K562 (cell line): ENCODE data around the gene MAZ. TPM values are rescaled to one million over a fixed set of nuclear protein-coding genes. Genes with fewer than 3 reads are reported as not detected.
A peak's percentile ranks its signal among the peaks of the same experiment; 100 is the strongest.

ENCODE experiments used
- ARHGAP35 ChIP-seq: fragments of 450-650 bp; IDR thresholded peaks from 2 replicates; pipeline ENCODE4 v1.6.1; 2018; ENCODE audit not compliant: partially characterized antibody
- ASH1L ChIP-seq: fragments of 450-650 bp; IDR thresholded peaks from 2 replicates; pipeline ENCODE4 v1.6.1; 2018; ENCODE audit warnings: borderline replicate concordance, mild to moderate bottlenecking, low read depth; ENCODE audit not compliant: partially characterized antibody
- CAMTA2 ChIP-seq: fragments of 250-450 bp; sonication (Bioruptor Pico); conservative IDR thresholded peaks from 2 replicates; pipeline ENCODE4 v1.5.1; 2022
- CBX8 ChIP-seq: fragments of 200-600 bp; sonication (generic); IDR thresholded peaks from 2 replicates; pipeline ENCODE4 v1.6.1; 2012; ENCODE audit warnings: borderline replicate concordance, mixed run types, low read depth, mild to moderate bottlenecking, moderate library complexity, mixed read lengths, low read length, control low read depth, inconsistent platforms; ENCODE audit not compliant: poor library complexity, severe bottlenecking; ENCODE audit errors: extremely low read depth
- EZH2 ChIP-seq: IDR thresholded peaks from 2 replicates; pipeline ENCODE4 v1.6.1; 2012; ENCODE audit warnings: low read depth, mild to moderate bottlenecking, inconsistent platforms, low read length, borderline replicate concordance
- FOXA3 ChIP-seq, 2 experiments: fragments of 450-650 bp in 1 of 2; sonication (generic) in 1 of 2; formaldehyde crosslinking; IDR thresholded peaks in 1 of 2; conservative IDR thresholded peaks in 1 of 2; 2 replicates each; pipeline versions ENCODE4 v1.4.0 to v1.8.0; 2020 to 2022; ENCODE audit warnings: mild to moderate bottlenecking in 2 of 2, missing genetic modification reagents in 1 of 2
- HDAC1 ChIP-seq, 2 experiments: fragments of 450-650 bp; IDR thresholded peaks; 2 replicates each; pipeline ENCODE4 v1.6.1; 2016 to 2017; ENCODE audit warnings: inconsistent platforms in 1 of 2, mild to moderate bottlenecking in 1 of 2, moderate library complexity in 1 of 2
- HDAC8 ChIP-seq: fragments of 450-650 bp; IDR thresholded peaks from 2 replicates; pipeline ENCODE4 v1.6.1; 2016; ENCODE audit warnings: mild to moderate bottlenecking, missing genetic modification characterization, moderate library complexity, missing compliant biosample characterization
- HDGF ChIP-seq: fragments of 450-650 bp; IDR thresholded peaks from 2 replicates; pipeline ENCODE4 v1.6.1; 2016
- HMG20B ChIP-seq: fragments of 250-450 bp; sonication (Bioruptor Pico); IDR thresholded peaks from 2 replicates; pipeline ENCODE4 v1.5.0; 2021; ENCODE audit warnings: mild to moderate bottlenecking
- POLR2AphosphoS5 ChIP-seq: IDR thresholded peaks from 2 replicates; pipeline ENCODE4 v1.6.1; 2011; ENCODE audit warnings: mild to moderate bottlenecking, low read depth, low read length, moderate library complexity; ENCODE audit not compliant: control insufficient read depth, insufficient read depth
- POLR2B ChIP-seq: fragments of 450-650 bp; IDR thresholded peaks from 2 replicates; pipeline ENCODE4 v1.6.1; 2018; ENCODE audit warnings: low read depth; ENCODE audit not compliant: partially characterized antibody
- POLR2H ChIP-seq: IDR thresholded peaks from 2 replicates; pipeline ENCODE4 v1.6.1; 2016; ENCODE audit warnings: missing genetic modification characterization, low read depth, mild to moderate bottlenecking, control low read depth, missing compliant biosample characterization, moderate library complexity
- SAFB2 ChIP-seq: fragments of 200-400 bp; formaldehyde crosslinking; IDR thresholded peaks from 2 replicates; pipeline ENCODE4 v1.6.1; 2018; ENCODE audit warnings: borderline replicate concordance, low read length, low read depth, moderate library complexity; ENCODE audit not compliant: severe bottlenecking
- SMARCA5 ChIP-seq: fragments of 450-650 bp; IDR thresholded peaks from 2 replicates; pipeline ENCODE4 v1.6.1; 2016
- TAF15 ChIP-seq: fragments of 200-400 bp; formaldehyde crosslinking; IDR thresholded peaks from 2 replicates; pipeline ENCODE4 v1.6.1; 2017; ENCODE audit warnings: mild to moderate bottlenecking, low read depth, low read length, moderate library complexity
- ZFPM2 ChIP-seq: fragments of 250-450 bp; sonication (Bioruptor Pico); IDR thresholded peaks from 2 replicates; pipeline ENCODE4 v1.5.1; 2022; ENCODE audit warnings: mild to moderate bottlenecking
- ZNF24 ChIP-seq: fragments of 450-650 bp; IDR thresholded peaks from 2 replicates; pipeline ENCODE4 v1.6.1; 2016
- ZNF407 ChIP-seq: fragments of 450-650 bp; IDR thresholded peaks from 2 replicates; pipeline ENCODE4 v1.6.1; 2016; ENCODE audit warnings: low read depth
- polyA plus RNA-seq, 8 experiments: library from polyadenylated mRNA; depleted of rRNA in 4 of 8; stranded (reverse) in 5 of 8; unstranded in 3 of 8; fragments of >200 nt; fragmentation: Nextera tagmentation in 2 of 8; fragmentation: Illumina TruSeq in 1 of 8; extraction: Ambion mirVana in 2 of 8; extraction: Trizol in 1 of 8; gene quantifications; 2 replicates each; pipeline versions ENCODE4 v1.2.1 to v1.2.3, GENCODE V29; 2011 to 2014; ENCODE audit warnings: inconsistent platforms in 1 of 8, missing spikeins in 1 of 8
- total RNA-seq, 7 experiments: library from RNA; depleted of rRNA in 6 of 7; stranded (reverse); fragments of >200 nt in 6 of 7; fragmentation: Illumina TruSeq in 2 of 7; extraction: Trizol in 2 of 7; gene quantifications; 2 replicates each; pipeline versions ENCODE4 v1.2.1 to v1.2.3, GENCODE V29; 2011 to 2021; ENCODE audit warnings: low replicate concordance in 1 of 7
- TF ChIP-seq, protein P1 (sequence below): sonication (generic); formaldehyde crosslinking; IDR thresholded peaks from 2 replicates; pipeline ENCODE4 v1.8.1; 2022; ENCODE audit warnings: missing genetic modification reagents

Gene MAZ
- total and polyA plus RNA-seq, 9 of the 15 experiments (the other 6 are each of a cell fraction or from before 2014, with no cell fraction given) = 45.4 to 532 (median 250) TPM

- TF ChIP-seq ZNF407 = no peak
- TF ChIP-seq POLR2H (tag) = no peak
- no peak for TF ChIP-seq ARHGAP35
- TF ChIP-seq HDGF = no peak
- no peak for TF ChIP-seq ZNF24
- TF ChIP-seq, protein P1, sequence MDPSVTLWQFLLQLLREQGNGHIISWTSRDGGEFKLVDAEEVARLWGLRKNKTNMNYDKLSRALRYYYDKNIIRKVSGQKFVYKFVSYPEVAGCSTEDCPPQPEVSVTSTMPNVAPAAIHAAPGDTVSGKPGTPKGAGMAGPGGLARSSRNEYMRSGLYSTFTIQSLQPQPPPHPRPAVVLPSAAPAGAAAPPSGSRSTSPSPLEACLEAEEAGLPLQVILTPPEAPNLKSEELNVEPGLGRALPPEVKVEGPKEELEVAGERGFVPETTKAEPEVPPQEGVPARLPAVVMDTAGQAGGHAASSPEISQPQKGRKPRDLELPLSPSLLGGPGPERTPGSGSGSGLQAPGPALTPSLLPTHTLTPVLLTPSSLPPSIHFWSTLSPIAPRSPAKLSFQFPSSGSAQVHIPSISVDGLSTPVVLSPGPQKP (CRISPR knock-in tag) = no peak
- TF ChIP-seq HDAC1 (IDR thresholded peaks at IDR 0.05) = peak in 1 of 2 experiments; percentile 34; a peak in 1 of 4 replicates
- peak; percentile 73 for TF ChIP-seq POLR2B
- TF ChIP-seq SMARCA5 = no peak
- TF ChIP-seq EZH2 = no peak
- TF ChIP-seq SAFB2 = no peak
- no peak for TF ChIP-seq FOXA3 (CRISPR knock-in tag; conservative IDR thresholded peaks at IDR 0.05 in 1 of 2, IDR thresholded peaks at IDR 0.05 in 1 of 2)
- no peak for TF ChIP-seq HMG20B (CRISPR knock-in tag)
- TF ChIP-seq ASH1L = no peak
- peak; percentile 58; the same call in 1 of the 2 replicates for TF ChIP-seq POLR2AphosphoS5
- no peak for TF ChIP-seq HDAC8 (tag)
- no peak for TF ChIP-seq CBX8
- no peak for TF ChIP-seq CAMTA2
- TF ChIP-seq ZFPM2 (CRISPR knock-in tag) = no peak
- TF ChIP-seq TAF15 = no peak
These were observed 5.0 kb downstream of the MAZ start (continued) for GRCh38 chr16:29811170-29811895.
